Esophagus squamous epithelium (tissue), 5 donors: Measurements from ENCODE around the gene CFAP97D2. TPM values are rescaled to one million over a fixed set of nuclear protein-coding genes. Genes with fewer than 3 reads are reported as not detected.
"Not testable (repeated sequence)": the region's sequence is repeated elsewhere in the genome, so short reads cannot be mapped to it uniquely, and the experiment has no call there.

Source experiments
- DNase-seq: peaks from one replicate; lab custom pipeline; 2025; lab: John Stamatoyannopoulos, UW
- H3K27ac ChIP-seq, 4 donors: fragments of 200-600 bp; sonication (generic); one replicate each; pipeline ENCODE4 v1.5.1; 2016 to 2019; ENCODE audit warnings: mild to moderate bottlenecking in 1 of 4
- H3K27me3 ChIP-seq, 4 donors: fragments of 200-600 bp; sonication (generic); 1 replicate in 3 of 4; 2 replicates in 1 of 4; pipeline versions ENCODE4 v1.5.1 to v1.6.0; 2017 to 2021; ENCODE audit warnings: antibody characterized with exemption in 1 of 4
- H3K36me3 ChIP-seq, 3 donors: fragments of 200-600 bp; sonication (generic); one replicate each; pipeline ENCODE4 v1.5.1; 2016 to 2019
- H3K4me1 ChIP-seq, 3 donors: fragments of 200-600 bp; sonication (generic); one replicate each; pipeline ENCODE4 v1.5.1; 2017 to 2019
- H3K4me3 ChIP-seq, 4 donors: fragments of 200-600 bp; sonication (generic); 1 replicate in 3 of 4; 2 replicates in 1 of 4; pipeline ENCODE4 v1.5.1; 2016 to 2019; ENCODE audit warnings: mild to moderate bottlenecking in 2 of 4, moderate library complexity in 1 of 4
- H3K9me3 ChIP-seq, 3 donors: fragments of 200-600 bp; sonication (generic); one replicate each; pipeline ENCODE4 v1.5.1; 2016 to 2019
- POLR2A ChIP-seq, 4 donors: fragments of 450-650 bp; IDR thresholded peaks; one replicate each; pipeline ENCODE4 v1.6.1; 2017; ENCODE audit warnings: antibody characterized with exemption in 4 of 4, mild to moderate bottlenecking in 4 of 4, moderate library complexity in 3 of 4
- WGBS, 2 donors: methylation state at CpG; one replicate each; pipeline ENCODE4 v1.1.5; 2018; 5-methylcytosine and 5-hydroxymethylcytosine counted together
- intact Hi-C: fragments of 100-400 bp; cut with DNase I; formaldehyde crosslinking; loops from one replicate; pipeline ENCODE4 v1.15.0; 2022
- total RNA-seq, 4 donors: library from RNA; depleted of rRNA; stranded (reverse); fragments of >200 nt; gene quantifications; one replicate each; pipeline ENCODE4 v1.1.0, GENCODE V29; 2016
- TF ChIP-seq, protein P1 (sequence below), 6 experiments: fragments of 450-650 bp in 4 of 6; fragments of 200-600 bp in 2 of 6; sonication (generic) in 2 of 6; IDR thresholded peaks; one replicate each; pipeline ENCODE4 v1.5.1; 2016 to 2019; ENCODE audit warnings: antibody characterized with exemption in 6 of 6, mild to moderate bottlenecking in 4 of 6, moderate library complexity in 4 of 6
- donor health status: DM: yes; HTN: yes; CAD: no.

The CFAP97D2 gene
- total RNA-seq, 4 donors from 2014 or later, result not detected

DNA sequence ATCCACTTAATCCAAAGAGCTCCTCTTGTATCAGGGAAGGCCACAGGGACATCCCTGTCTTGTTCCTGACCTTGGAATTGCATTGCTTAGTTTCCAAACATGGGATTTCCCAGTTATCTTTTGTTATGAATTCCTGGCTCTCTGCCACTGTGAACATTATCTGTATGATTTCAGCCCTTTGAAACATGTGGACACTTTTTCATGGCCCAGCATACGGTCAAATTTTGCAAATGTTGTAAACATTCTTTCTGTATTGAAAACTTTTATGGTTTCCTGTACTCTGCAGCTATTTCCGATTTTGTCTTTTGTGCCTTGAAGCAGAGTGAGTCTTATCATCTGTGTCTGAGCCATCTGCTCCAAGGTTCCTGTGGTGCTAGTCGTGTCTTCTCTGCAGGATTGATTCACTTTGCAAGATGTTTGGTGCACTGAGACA lies 4.5 kb upstream of the CFAP97D2 start:
- Histone ChIP-seq H3K9me3 (peaks cover 0 to 16% (median 0%) of the 10 kb centered on the region in 3 donors), H3K27me3 (peaks cover 0 to 15% (median 0%) of the 10 kb centered on the region in 4 donors), H3K36me3 (no peaks in the 10 kb centered on the region), H3K27ac (no peak overlapping the region), H3K4me1 (no peaks in the 10 kb centered on the region), H3K4me3 (no peak overlapping the region)
- intact Hi-C loops, result no loop called here
- no peak for TF ChIP-seq POLR2A (IDR thresholded peaks at IDR 0.05)
- TF ChIP-seq, protein P1, sequence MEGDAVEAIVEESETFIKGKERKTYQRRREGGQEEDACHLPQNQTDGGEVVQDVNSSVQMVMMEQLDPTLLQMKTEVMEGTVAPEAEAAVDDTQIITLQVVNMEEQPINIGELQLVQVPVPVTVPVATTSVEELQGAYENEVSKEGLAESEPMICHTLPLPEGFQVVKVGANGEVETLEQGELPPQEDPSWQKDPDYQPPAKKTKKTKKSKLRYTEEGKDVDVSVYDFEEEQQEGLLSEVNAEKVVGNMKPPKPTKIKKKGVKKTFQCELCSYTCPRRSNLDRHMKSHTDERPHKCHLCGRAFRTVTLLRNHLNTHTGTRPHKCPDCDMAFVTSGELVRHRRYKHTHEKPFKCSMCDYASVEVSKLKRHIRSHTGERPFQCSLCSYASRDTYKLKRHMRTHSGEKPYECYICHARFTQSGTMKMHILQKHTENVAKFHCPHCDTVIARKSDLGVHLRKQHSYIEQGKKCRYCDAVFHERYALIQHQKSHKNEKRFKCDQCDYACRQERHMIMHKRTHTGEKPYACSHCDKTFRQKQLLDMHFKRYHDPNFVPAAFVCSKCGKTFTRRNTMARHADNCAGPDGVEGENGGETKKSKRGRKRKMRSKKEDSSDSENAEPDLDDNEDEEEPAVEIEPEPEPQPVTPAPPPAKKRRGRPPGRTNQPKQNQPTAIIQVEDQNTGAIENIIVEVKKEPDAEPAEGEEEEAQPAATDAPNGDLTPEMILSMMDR (IDR thresholded peaks at IDR 0.05), result no peak
- 42 to 56% methylated on average over 3 of the region's 3 CpGs for WGBS, 2 donors
- DNase-seq, result no peak

DNA sequence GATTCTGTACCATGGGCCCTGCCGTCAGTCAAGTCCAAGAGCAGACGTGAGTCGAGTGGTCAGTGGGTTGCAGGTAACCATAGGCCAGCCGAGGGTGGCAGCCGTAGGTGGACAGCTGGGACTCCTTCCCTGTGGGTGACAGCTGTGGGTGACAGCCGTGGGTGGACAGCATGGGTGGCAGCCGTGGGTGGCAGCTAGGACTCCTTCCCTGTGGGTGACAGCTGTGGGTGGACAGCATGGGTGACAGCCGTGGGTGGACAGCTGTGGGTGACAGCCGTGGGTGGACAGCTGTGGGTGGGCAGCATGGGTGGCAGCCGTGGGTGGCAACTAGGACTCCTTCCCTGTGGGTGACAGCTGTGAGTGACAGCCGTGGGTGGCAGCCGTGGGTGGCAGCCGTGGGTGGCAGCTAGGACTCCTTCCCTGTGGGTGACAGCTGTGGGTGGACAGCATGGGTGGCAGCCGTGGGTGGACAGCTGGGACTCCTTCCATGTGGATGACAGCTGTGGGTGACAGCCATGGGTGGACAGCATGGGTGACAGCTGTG lies 2.6 kb upstream of the CFAP97D2 start:
- Histone ChIP-seq H3K27me3 (peaks cover 0 to 21% (median 0%) of the 10 kb centered on the region in 4 donors), H3K9me3 (peaks cover 0 to 16% (median 0%) of the 10 kb centered on the region in 3 donors)
- DNase-seq, H3K4me1 ChIP-seq, H3K4me3 ChIP-seq, intact Hi-C loops, H3K27ac ChIP-seq, H3K36me3 ChIP-seq: not testable (repeated sequence)
- 59% methylated on average over 3 of the region's 14 CpGs; no CpG with 5 or more reads in 1 of the 2 donors for WGBS, 2 donors

DNA sequence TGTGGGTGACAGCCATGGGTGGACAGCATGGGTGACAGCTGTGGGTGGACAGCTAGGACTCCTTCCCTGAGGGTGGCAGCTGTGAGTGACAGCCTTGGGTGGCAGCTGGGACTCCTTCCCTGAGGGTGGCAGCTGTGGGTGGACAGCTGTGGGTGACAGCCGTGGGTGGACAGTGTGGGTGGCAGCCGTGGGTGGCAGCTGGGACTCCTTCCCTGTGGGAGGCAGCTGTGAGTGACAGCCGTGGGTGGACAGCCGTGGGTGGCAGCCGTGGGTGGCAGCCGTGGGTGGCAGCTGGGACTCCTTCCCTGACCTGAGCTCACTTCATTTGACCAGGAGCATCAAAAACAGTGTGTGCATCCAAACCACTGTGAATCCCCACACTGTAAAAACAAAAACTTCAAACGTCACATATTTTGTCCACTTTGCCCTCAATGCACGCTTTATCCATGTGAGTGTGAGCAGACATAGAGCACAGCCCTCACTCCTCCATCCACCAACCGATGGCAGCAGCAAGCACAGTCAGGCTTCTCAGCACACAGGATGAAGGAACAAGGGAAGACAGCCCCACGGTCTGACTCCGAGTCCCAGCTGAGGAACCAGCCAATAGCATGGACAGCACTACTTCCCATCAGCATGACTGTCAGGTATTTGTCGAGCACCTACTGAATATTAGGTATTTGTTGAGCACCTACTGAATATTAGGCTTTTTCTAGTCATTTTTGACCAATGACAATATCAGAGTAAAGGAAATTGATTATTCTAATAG lies 1.6 kb upstream of the CFAP97D2 start:
- Histone ChIP-seq H3K4me3 (no peak overlapping the region), H3K27ac (no peak overlapping the region), H3K36me3 (no peaks in the 10 kb centered on the region), H3K4me1 (no peaks in the 10 kb centered on the region), H3K9me3 (peaks cover 0 to 13% (median 0%) of the 10 kb centered on the region in 3 donors), H3K27me3 (peaks cover 0 to 21% (median 0%) of the 10 kb centered on the region in 4 donors)
- no peak for DNase-seq
- 55 to 61% methylated on average over 3 to 6 of the region's 12 CpGs for WGBS, 2 donors
- intact Hi-C loops, result no loop called here
- no peak for TF ChIP-seq POLR2A (IDR thresholded peaks at IDR 0.05)
- TF ChIP-seq, protein P1 (IDR thresholded peaks at IDR 0.05), result no peak

DNA sequence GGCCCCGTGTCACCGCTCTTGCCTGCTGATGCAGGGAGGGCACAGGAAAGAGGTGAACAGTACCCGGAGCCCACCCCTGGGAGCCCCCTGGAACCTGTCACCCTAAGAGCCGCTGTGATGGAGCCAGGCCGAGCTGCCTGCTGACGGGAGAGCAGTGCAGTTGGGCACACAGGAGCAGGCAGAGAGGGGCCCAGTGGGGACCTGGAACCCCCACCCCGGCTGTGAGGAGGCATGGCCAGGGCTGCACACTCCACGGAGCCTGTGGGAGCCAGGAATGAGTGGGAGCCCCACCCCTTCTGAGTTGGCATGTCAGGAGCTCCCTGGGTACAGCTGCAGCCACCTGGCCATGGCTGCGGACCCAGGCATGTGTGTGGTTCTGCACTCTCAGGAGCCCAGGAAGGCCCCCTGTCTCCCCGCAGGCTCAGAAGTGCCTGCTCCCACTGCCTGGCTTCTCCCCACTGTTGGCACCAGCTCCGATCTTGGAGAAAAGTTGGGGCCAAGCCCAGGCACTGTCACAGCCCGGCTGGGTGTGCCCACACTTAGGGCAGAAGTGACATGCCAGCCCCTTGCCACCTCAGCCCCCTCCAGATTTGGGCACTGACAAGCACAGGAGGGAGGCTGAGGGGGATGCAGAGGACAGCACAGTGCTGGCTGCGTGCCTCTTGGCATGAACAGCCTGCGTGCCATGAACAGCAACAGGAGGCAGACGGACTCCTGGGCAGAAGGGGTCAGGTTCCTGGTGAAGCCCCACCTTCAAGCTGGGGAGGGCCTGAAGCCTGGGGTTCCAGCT lies 6.3 kb downstream of the CFAP97D2 start:
- TF ChIP-seq, protein P1 (IDR thresholded peaks at IDR 0.05), result no peak
- no peak for TF ChIP-seq POLR2A (IDR thresholded peaks at IDR 0.05)
- Histone ChIP-seq H3K27ac (no peak overlapping the region), H3K4me3 (no peak overlapping the region), H3K9me3 (peaks cover 0 to 11% (median 0%) of the 10 kb centered on the region in 3 donors), H3K36me3 (no peaks in the 10 kb centered on the region), H3K27me3 (peaks cover 0 to 15% (median 0%) of the 10 kb centered on the region in 4 donors), H3K4me1 (no peaks in the 10 kb centered on the region)
- intact Hi-C loops, result no loop called here
- WGBS, 2 donors, result 75 to 92% methylated on average over 2 of the region's 15 CpGs
- no peak for DNase-seq

DNA sequence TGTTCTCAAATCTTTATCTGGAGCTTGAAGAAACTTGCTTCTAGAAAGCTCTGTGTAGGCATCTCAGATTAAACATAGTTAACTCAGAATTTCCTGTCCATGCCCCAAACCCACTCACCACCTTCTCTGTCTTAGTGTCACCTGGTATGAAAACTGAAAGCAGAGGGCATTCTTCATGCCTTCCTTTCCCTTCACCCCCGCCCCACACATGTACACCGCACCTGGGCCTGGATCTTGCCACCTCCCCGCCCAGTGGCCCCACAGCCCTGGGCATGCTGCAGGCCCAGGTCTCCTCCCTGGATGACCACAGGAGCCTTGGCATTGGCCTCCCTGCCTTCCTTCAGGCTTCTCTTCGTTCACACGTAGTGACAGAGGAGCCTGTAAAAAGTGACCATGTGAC lies 15.8 kb downstream of the CFAP97D2 start:
- H3K4me3 ChIP-seq, result no peak overlapping the region
- TF ChIP-seq, protein P1 (IDR thresholded peaks at IDR 0.05), result no peak
- TF ChIP-seq POLR2A (IDR thresholded peaks at IDR 0.05), result no peak
- intact Hi-C loops, result no loop called here
- peaks cover 0 to 17% (median 0%) of the 10 kb centered on the region in 4 donors for H3K27me3 ChIP-seq
- 81 to 94% methylated on average over 5 of the region's 5 CpGs for WGBS, 2 donors
- no peaks in the 10 kb centered on the region for H3K4me1 ChIP-seq
- H3K9me3 ChIP-seq, result no peaks in the 10 kb centered on the region
- H3K36me3 ChIP-seq, result no peaks in the 10 kb centered on the region
- H3K27ac ChIP-seq, result no peak overlapping the region
- DNase-seq, result no peak
